DMS114 treated with DMSO at 0.1 percent for 48 hours (cell line): Measurements from ENCODE around the gene H19.

Experiments used
- DNase-seq: peaks from one replicate; lab custom pipeline; 2025; ENCODE audit not compliant: unreplicated experiment; lab: John Stamatoyannopoulos, UW

Gene H19

GRCh38 chr11:1983601-1983961 lies 14.1 kb downstream of the H19 start:
- no peak for DNase-seq

GRCh38 chr11:1982873-1983600 lies 14.6 kb downstream of the H19 start:
- no peak for DNase-seq

GRCh38 chr11:1979607-1980006 lies 18.0 kb downstream of the H19 start:
- no peak for DNase-seq

GRCh38 chr11:1978720-1979473 lies 18.7 kb downstream of the H19 start:
- DNase-seq = no peak

GRCh38 chr11:1975185-1975584 lies 22.5 kb downstream of the H19 start:
- DNase-seq = no peak

GRCh38 chr11:1970956-1971355 lies 26.7 kb downstream of the H19 start:
- no peak for DNase-seq

GRCh38 chr11:1969776-1970175 lies 27.9 kb downstream of the H19 start:
- no peak for DNase-seq

GRCh38 chr11:1969035-1969434 lies 28.6 kb downstream of the H19 start:
- DNase-seq = no peak

- no peak for DNase-seq
Measured at GRCh38 chr11:1968454-1969002, 29.1 kb downstream of the H19 start.

- DNase-seq = no peak
Measured at GRCh38 chr11:1967641-1968225, 29.9 kb downstream of the H19 start.

GRCh38 chr11:1966531-1966930 lies 31.1 kb downstream of the H19 start:
- no peak for DNase-seq

GRCh38 chr11:1964955-1965354 lies 32.7 kb downstream of the H19 start:
- DNase-seq = no peak

GRCh38 chr11:1964348-1964747 lies 33.3 kb downstream of the H19 start:
- DNase-seq = no peak

GRCh38 chr11:1963864-1964263 lies 33.8 kb downstream of the H19 start:
- no peak for DNase-seq

GRCh38 chr11:1959786-1960185 lies 37.9 kb downstream of the H19 start:
- DNase-seq = no peak

GRCh38 chr11:1958367-1958766 lies 39.3 kb downstream of the H19 start:
- no peak for DNase-seq

GRCh38 chr11:1953489-1954266 lies 44.0 kb downstream of the H19 start:
- no peak for DNase-seq

GRCh38 chr11:1952806-1953482 lies 44.7 kb downstream of the H19 start:
- no peak for DNase-seq

- DNase-seq = no peak
Measured at GRCh38 chr11:1949922-1950321, 47.7 kb downstream of the H19 start.

- DNase-seq = no peak
Measured at GRCh38 chr11:1949302-1949701, 48.3 kb downstream of the H19 start.

- DNase-seq = no peak
Measured at GRCh38 chr11:1948389-1948788, 49.3 kb downstream of the H19 start.
